Astrocyte (in vitro differentiated cells and primary cell): ENCODE measurements around the gene BMP10. TPM values are rescaled to one million over a fixed set of nuclear protein-coding genes. Genes with fewer than 3 reads are reported as not detected.

ENCODE experiments used
- DNase-seq: peaks from one replicate; pipeline ENCODE4 v3.0.0-alpha.2; 2010; ENCODE audit warnings: low read depth
- FAIRE-seq: peaks from 2 replicates; lab custom pipeline; 2011; peaks lifted over from hg19 to GRCh38; lab: Jason Lieb, UNC
- H2AFZ ChIP-seq: 2 replicates; pipeline ENCODE4 v1.6.0; 2012; ENCODE audit warnings: low read depth, low read length, inconsistent platforms
- H3K27ac ChIP-seq: 2 replicates; pipeline ENCODE4 v1.5.1; 2011; ENCODE audit warnings: low read depth, low read length, inconsistent platforms
- H3K27me3 ChIP-seq: 2 replicates; pipeline ENCODE4 v1.6.0; 2011; ENCODE audit warnings: low read length, inconsistent platforms; ENCODE audit not compliant: insufficient read depth
- H3K36me3 ChIP-seq: 2 replicates; pipeline ENCODE4 v1.5.1; 2011; ENCODE audit warnings: low read length, inconsistent platforms; ENCODE audit not compliant: insufficient read depth
- H3K4me1 ChIP-seq: 2 replicates; pipeline ENCODE4 v1.5.1; 2011; ENCODE audit warnings: low read length, inconsistent platforms; ENCODE audit not compliant: insufficient read depth
- H3K4me2 ChIP-seq: 2 replicates; pipeline ENCODE4 v1.6.0; 2012; ENCODE audit warnings: low read length, inconsistent platforms
- H3K4me3 ChIP-seq: 2 replicates; pipeline ENCODE4 v1.5.1; 2011; ENCODE audit warnings: low read depth, mild to moderate bottlenecking, low read length, inconsistent platforms; ENCODE audit not compliant: insufficient read depth
- H3K79me2 ChIP-seq: 2 replicates; pipeline ENCODE4 v1.6.0; 2012; ENCODE audit warnings: mild to moderate bottlenecking, low read length, inconsistent platforms; ENCODE audit not compliant: insufficient read depth
- H3K9ac ChIP-seq: 2 replicates; pipeline ENCODE4 v1.6.0; 2012; ENCODE audit warnings: mild to moderate bottlenecking, low read length, inconsistent platforms
- H3K9me3 ChIP-seq: 2 replicates; pipeline ENCODE4 v1.5.1; 2012; ENCODE audit warnings: low read depth, mild to moderate bottlenecking, low read length, inconsistent platforms; ENCODE audit not compliant: insufficient read depth
- H4K20me1 ChIP-seq: 2 replicates; pipeline ENCODE4 v1.6.0; 2012; ENCODE audit warnings: low read length, inconsistent platforms; ENCODE audit not compliant: insufficient read depth
- H3K27ac Mint-ChIP-seq: one replicate; pipeline ENCODE4 v1.8.0; 2021; ENCODE audit warnings: mild to moderate bottlenecking, mixed read lengths; ENCODE audit not compliant: unreplicated experiment
- H3K27me3 Mint-ChIP-seq: one replicate; pipeline ENCODE4 v1.8.0; 2021; ENCODE audit warnings: low read depth, mixed read lengths; ENCODE audit not compliant: unreplicated experiment
- H3K36me3 Mint-ChIP-seq: one replicate; pipeline ENCODE4 v1.8.0; 2021; ENCODE audit warnings: low read depth, mixed read lengths; ENCODE audit not compliant: unreplicated experiment
- H3K4me1 Mint-ChIP-seq: one replicate; pipeline ENCODE4 v1.8.0; 2021; ENCODE audit warnings: low read depth, mixed read lengths; ENCODE audit not compliant: unreplicated experiment
- H3K4me3 Mint-ChIP-seq: one replicate; pipeline ENCODE4 v1.8.0; 2021; ENCODE audit warnings: mild to moderate bottlenecking, moderate library complexity, mixed read lengths; ENCODE audit not compliant: unreplicated experiment
- H3K9me3 Mint-ChIP-seq: one replicate; pipeline ENCODE4 v1.8.0; 2021; ENCODE audit warnings: mild to moderate bottlenecking, mixed read lengths; ENCODE audit not compliant: unreplicated experiment
- CTCF ChIP-seq: IDR thresholded peaks from 2 replicates; pipeline ENCODE4 v1.5.1; 2011; ENCODE audit warnings: low read depth, mild to moderate bottlenecking, inconsistent platforms, low read length, moderate library complexity; ENCODE audit not compliant: insufficient read depth
- EZH2 ChIP-seq: IDR thresholded peaks from 2 replicates; pipeline ENCODE4 v1.6.1; 2012; ENCODE audit warnings: mild to moderate bottlenecking, low read length, inconsistent platforms; ENCODE audit not compliant: insufficient read depth
- total RNA-seq: library from RNA; stranded (reverse); gene quantifications from 2 replicates; pipeline ENCODE4 v1.2.1, GENCODE V29; 2021

The BMP10 gene
- total RNA-seq, 1 donor from 2014 or later: not detected

DNA sequence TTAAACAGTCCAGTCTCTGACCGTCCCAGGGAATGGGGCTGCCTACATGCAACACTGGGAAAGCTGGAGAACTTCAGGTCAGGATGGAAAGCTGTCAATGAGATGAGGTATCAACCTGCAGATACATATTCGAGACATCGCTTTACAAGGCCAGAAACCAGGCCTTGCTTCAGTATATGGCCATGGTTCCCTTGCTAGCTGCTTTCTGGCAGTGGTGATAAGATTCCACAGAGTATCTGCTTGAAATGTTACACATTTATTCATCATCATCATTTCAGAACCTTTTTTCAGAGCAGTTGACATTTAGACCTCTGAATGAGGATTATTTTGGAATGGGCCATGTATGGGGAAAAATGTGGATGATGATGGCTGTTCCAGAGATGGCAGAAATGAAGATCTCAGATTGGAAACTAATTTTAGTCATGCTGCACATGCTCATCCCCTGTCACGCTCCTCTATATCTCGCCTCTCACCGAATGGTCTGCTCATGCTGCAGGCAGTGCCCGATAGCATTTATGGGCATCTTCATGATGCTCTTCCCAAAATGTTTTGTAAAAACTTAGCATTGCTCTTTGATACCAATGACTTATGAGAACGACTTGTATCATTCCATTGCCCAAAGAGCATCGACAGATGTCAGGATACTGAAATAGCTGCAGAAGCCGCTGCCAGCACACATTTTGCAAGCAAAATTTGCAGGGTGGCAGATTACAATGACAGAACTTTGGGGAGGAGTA lies 14.0 kb upstream of the BMP10 start:
- H3K9me3 Mint-ChIP-seq: no peaks in the 10 kb centered on the region
- no peak for TF ChIP-seq EZH2
- no peak for TF ChIP-seq CTCF
- Histone ChIP-seq H3K9ac (no peak overlapping the region), H3K9me3 (no peaks in the 10 kb centered on the region), H4K20me1 (no peaks in the 10 kb centered on the region), H3K4me2 (no peak overlapping the region), H3K4me3 (no peak overlapping the region), H3K79me2 (no peaks in the 10 kb centered on the region), H3K27me3 (no peaks in the 10 kb centered on the region), H3K36me3 (no peaks in the 10 kb centered on the region), H3K27ac (no peak overlapping the region), H3K4me1 (peaks cover 2% of the 10 kb centered on the region), H2AFZ (no peak overlapping the region)
- peaks cover 10% of the 10 kb centered on the region for H3K27me3 Mint-ChIP-seq
- H3K4me1 Mint-ChIP-seq: peaks cover 4% of the 10 kb centered on the region
- no peak overlapping the region for H3K27ac Mint-ChIP-seq
- DNase-seq: no peak
- H3K4me3 Mint-ChIP-seq: no peak overlapping the region
- H3K36me3 Mint-ChIP-seq: no peaks in the 10 kb centered on the region
- FAIRE-seq: no peak

DNA sequence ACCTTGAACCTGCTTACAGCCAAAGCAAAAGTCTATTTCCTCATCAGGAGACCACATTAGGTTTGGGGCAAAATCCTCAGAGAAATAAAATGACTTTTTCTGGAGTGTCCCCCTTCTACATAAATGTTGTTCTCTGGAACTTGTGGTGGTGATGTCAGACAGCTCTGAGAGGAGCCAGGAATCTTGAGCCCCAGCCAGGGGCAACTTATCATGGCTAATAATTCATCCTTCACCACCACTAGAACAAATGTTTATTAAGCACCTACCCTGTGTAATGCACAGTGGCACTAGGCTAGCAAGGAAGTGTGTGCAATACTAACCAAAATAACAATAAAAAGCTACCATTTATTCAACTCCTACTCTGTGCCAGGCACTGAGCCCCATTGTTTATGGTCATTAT lies 9.0 kb upstream of the BMP10 start:
- H3K36me3 Mint-ChIP-seq: no peaks in the 10 kb centered on the region
- no peak overlapping the region for H2AFZ ChIP-seq
- no peak overlapping the region for H3K4me2 ChIP-seq
- H3K27me3 Mint-ChIP-seq: peaks cover 3% of the 10 kb centered on the region
- DNase-seq (peak; percentile 42), FAIRE-seq (no peak)
- no peaks in the 10 kb centered on the region for H4K20me1 ChIP-seq
- no peaks in the 10 kb centered on the region for H3K36me3 ChIP-seq
- H3K9ac ChIP-seq: no peak overlapping the region
- H3K27me3 ChIP-seq: no peaks in the 10 kb centered on the region
- H3K9me3 Mint-ChIP-seq: no peaks in the 10 kb centered on the region
- H3K79me2 ChIP-seq: no peaks in the 10 kb centered on the region
- no peaks in the 10 kb centered on the region for H3K9me3 ChIP-seq
- peaks cover 11% of the 10 kb centered on the region for H3K4me1 ChIP-seq
- H3K4me1 Mint-ChIP-seq: peaks cover 18% of the 10 kb centered on the region
- H3K4me3 ChIP-seq: no peak overlapping the region
- no peak overlapping the region for H3K27ac Mint-ChIP-seq
- H3K27ac ChIP-seq: no peak overlapping the region
- no peak for TF ChIP-seq CTCF
- no peak for TF ChIP-seq EZH2
- H3K4me3 Mint-ChIP-seq: no peak overlapping the region

DNA sequence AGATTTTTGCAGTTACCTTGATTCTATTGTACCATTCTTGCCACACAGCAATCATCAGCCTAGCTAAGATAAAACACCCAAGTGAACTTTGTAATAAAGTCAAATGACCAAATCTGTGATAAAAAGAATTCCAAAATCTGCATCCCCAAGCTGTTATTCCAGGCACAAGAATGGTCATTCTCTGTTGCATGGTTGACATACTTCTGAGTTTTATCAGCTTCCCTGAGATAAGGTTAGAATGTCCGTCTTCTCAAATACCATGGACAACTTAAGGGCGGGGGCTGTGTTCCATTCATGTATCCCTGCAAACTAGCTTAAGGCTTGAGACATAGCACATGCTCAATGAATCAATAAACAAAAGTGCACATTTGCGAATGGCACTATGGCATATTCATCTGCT lies 8.1 kb upstream of the BMP10 start:
- no peaks in the 10 kb centered on the region for H4K20me1 ChIP-seq
- FAIRE-seq: no peak
- no peaks in the 10 kb centered on the region for H3K9me3 ChIP-seq
- H3K4me3 Mint-ChIP-seq: no peak overlapping the region
- H3K4me2 ChIP-seq: peak overlapping the region; percentile 37
- H2AFZ ChIP-seq: no peak overlapping the region
- peaks cover 2% of the 10 kb centered on the region for H3K27me3 Mint-ChIP-seq
- no peaks in the 10 kb centered on the region for H3K36me3 Mint-ChIP-seq
- no peaks in the 10 kb centered on the region for H3K36me3 ChIP-seq
- H3K4me1 ChIP-seq: peaks cover 11% of the 10 kb centered on the region
- H3K4me3 ChIP-seq: no peak overlapping the region
- no peaks in the 10 kb centered on the region for H3K9me3 Mint-ChIP-seq
- peak; percentile 76 for DNase-seq
- no peaks in the 10 kb centered on the region for H3K27me3 ChIP-seq
- H3K79me2 ChIP-seq: no peaks in the 10 kb centered on the region
- H3K27ac Mint-ChIP-seq: no peak overlapping the region
- TF ChIP-seq EZH2 (no peak), CTCF (no peak)
- H3K4me1 Mint-ChIP-seq: peaks cover 18% of the 10 kb centered on the region
- H3K27ac ChIP-seq: no peak overlapping the region
- no peak overlapping the region for H3K9ac ChIP-seq
